ENCODE data around the gene TMUB2.

- no peak for TF ChIP-seq CTCF (IDR thresholded peaks at IDR 0.05)
- TF ChIP-seq POLR2AphosphoS5 (IDR thresholded peaks at IDR 0.05): no peak
These were observed 20.5 kb downstream of the TMUB2 start for GRCh38 chr17:44207319-44207718.

Data from upper lobe of left lung (tissue), 4 donors.